Measurements from ENCODE around the gene NKPD1.

NKPD1 gene

DNA sequence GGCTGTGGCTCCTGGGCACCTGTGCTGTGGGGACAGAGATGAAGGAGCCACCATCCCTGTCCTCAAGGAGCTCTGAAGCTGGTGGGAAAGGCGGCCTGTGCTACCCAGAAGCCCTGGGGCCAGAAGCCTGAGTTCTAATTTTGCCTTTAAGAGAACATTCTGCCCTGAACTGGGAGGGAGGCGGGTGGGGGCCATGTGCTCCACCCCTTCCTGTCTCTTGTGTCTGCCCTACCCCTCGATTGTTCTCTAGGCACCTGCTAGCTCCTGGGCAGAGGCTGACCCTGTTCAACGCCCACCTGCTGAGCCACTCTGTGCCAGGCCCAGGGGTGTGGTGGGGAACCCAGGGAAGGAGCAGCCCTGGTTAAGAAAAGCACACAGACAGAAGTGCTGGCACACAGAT, 11.4 kb upstream of the NKPD1 start:
- DNase-seq, result no peak

DNA sequence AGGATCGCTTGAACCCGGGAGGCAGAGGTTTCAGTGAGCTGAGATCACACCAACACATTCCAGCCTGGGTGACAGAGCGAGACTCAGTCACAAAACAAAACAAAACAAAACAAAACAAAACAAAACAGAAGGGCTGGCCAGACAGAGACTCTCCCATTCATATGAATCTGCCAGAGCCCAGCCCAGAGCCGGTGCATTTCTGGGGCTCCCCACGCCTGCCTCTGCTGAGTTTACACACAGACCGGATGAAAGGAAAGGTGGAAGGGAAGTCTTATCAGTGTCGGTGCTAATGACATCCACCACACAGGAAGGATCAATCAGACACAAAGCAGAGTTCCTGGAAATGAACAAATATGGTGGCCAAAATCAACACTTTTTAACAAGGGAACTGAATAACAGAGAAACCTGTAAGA, 10.4 kb upstream of the NKPD1 start:
- no peak for DNase-seq

- DNase-seq, result no peak
These were observed 9.6 kb upstream of the NKPD1 start for GRCh38 chr19:45170146-45171106.

DNA sequence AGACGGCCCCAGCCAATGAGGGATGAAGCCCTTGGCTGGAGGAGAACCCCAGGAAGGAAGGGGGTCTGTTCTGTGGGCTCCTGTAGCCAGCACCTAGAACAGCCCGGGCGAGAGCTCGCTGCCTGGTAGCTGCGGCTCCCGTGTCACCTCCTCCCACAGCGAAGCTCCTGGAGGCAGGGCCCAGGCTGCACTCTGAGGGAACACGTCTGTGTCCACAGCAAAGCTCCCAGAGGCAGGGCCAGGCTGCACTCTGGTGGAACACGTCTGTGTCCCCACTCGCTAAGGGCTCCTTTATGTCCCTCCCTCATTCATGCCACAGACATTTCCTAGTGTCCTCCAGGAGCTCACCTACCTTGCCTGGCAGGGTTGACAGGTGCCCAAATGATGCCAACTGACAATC, 8.8 kb upstream of the NKPD1 start:
- DNase-seq, result no peak

DNA sequence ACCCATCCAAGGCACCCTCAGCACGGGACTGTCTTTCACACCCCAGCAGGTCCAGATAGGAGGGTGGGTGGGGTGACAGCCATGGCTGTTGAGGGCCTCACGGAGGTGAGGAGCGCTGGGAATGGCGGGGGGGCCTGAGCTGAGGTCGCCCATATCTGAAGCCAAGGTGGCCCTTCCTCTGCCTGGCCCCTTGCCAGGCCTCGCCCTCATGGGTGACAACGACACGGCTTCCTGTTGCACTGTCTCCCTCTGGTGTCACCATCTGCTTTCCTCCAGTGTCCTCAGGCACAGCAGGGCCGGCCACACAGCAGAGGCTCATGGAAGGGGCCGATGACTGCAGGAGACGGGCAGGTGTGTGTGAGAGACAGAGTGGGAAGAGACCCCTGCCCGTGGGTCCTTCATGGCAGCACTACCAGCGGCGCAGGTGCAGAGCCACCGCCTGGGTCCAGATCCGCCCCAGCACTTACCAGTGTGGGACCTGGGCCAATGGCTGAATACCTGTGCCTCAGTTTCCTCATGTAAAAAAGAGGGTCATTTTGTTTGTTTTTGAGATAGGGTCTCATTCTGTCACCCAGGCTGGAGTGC, 8.1 kb upstream of the NKPD1 start:
- no peak for DNase-seq

DNA sequence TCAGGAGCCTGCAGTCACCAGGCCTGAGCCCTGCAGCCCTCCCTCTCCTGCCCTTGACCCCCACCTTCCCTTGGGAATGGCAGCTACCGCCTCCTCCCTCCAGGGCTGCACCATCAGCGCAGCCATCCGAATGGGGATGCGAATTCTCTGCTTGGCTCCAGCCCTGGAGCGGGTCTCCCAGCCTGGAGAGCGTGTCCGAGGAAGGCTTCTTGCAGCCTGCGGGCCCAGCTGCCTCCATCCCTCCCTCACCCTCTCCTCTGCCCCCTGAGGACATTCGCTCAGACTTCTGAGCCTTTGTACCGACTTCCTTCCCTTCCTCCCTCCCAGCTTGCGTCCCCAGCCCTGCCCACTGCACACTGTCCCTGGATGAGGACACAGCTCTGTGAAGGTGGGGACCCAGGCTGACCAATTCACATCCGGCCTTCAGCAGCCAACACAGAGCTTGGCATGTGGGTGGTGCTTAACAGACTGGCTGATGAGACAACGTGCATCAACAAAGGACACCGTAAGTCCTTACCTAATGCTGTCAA, 6.0 kb upstream of the NKPD1 start:
- no peak for DNase-seq

- peak; percentile 11 for DNase-seq
These were observed 4.0 kb upstream of the NKPD1 start for GRCh38 chr19:45164577-45165335.

DNA sequence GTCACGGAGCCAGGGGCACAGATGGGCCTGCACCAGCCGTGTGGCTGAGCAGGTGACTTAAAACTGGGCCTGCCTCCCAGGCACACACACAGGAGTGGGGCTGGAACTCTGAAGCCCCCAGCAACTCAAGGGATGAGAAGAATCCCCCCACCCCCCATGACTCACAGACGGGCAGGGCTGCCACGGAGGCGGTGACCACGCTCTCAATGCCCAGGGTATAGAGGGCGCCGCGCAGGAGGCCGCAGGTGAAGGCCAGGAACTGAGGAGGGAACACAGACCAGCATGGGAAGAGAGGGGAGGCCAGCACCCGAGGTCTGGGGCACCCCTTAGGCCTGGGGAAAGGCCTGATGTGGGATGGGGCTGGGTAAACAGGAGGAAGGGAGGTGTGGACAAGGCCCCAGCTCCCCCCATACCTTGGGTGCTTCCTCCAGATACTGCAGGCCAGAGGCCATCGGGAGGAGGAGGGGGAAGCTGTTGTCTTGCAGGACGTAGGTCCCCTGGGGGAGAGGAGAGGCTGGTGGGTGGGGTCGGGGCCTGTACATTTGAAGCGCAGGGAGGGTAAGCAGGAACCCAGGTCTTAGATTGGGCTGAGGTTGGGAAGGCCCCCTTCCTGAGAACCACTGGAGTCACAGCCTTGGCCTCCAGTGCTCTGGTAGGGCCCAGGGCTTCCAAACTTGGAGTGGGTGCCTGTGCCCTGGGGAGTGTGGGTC, 3.1 kb upstream of the NKPD1 start:
- no peak for DNase-seq

DNA sequence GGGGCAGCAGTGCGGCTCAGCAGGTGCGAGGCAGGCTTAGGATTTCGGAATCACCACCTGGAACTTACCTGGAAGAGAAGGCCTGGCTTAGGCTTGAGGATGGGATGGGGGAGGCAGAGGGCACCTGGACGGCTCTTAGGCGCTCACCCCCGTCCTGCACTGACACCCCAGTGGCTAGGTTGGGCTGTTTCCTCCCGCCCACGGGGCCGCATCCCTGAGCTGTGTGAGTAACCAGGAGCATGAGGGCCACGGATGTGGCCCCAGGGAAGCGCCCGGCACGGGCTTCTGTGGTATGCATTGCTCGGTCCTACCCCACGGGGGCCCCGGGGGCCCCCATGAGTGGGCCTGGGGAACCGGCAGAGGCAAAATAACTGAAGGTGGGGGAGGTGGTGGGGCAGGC, 2.4 kb upstream of the NKPD1 start:
- no peak for DNase-seq

DNA sequence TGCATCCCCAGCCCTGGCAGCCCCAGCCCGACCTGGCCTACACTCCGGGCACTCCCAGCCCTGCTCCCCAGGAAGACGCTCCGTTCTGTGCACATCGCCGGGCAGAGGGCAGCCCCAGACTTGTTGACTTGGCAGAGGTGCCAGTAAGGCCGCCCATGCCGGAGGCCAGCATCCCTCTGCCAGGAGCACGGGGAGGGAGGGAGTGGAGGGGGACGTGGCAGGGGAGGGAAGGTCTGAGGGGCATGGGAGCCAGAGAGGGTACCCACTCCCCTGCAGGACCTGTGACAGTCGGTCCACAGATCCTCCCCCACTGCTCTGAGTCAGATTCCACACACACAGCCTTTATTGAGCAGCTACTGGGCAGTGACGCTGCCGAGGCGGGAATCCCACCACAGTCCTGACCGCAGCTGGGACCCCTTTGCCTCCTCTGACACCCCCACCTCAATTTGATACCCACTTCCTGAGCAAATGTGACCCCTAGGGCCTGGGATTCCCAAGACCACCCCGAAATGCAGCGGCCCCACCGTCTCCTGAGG, 1.9 kb upstream of the NKPD1 start:
- DNase-seq, result peak; percentile 45

GRCh38 chr19:45161738-45162607, 1.2 kb upstream of the NKPD1 start:
- DNase-seq, result no peak

DNA sequence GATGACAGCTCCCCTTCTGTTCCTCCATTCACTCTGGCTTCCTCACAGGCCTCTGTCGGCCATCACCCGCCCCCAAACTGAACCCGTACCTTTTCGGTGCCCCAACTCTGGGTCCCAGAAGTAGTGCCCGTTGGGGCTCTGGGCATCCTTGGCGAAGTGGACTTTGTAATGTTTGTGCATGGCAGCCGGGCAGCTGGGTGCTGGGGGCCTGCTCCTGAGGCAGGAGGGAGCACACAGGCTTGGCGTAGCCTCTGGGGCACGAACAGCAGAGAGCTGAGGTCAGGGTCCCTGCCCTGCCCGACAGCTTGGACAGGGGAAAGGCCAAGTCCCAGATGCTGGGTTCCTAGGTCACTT, 834 bp downstream of the NKPD1 start:
- no peak for DNase-seq

- no peak for DNase-seq
These were observed 1.4 kb downstream of the NKPD1 start for GRCh38 chr19:45159210-45159970.

- DNase-seq, result no peak
These were observed 2.1 kb downstream of the NKPD1 start for GRCh38 chr19:45158503-45159209.

DNA sequence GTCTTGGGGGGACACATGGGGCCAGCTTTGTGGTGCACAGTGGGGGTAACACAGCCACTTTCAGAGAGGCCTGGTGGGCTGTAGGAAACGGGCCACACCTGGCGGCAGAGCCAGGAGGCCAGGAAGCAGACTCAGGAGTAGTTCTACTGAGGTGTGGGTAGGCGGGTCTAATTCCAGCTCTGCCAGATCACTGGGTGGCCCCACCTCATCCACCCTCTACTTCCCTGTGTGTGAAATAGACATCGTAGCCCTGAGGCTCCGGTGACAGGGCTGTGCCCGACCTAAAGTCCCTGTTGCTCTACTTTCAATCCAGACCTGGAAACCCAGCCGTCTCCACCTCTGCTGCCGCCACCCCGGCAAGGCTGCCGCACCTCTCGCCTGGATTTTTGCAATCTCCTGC, 4.0 kb downstream of the NKPD1 start:
- no peak for DNase-seq

DNA sequence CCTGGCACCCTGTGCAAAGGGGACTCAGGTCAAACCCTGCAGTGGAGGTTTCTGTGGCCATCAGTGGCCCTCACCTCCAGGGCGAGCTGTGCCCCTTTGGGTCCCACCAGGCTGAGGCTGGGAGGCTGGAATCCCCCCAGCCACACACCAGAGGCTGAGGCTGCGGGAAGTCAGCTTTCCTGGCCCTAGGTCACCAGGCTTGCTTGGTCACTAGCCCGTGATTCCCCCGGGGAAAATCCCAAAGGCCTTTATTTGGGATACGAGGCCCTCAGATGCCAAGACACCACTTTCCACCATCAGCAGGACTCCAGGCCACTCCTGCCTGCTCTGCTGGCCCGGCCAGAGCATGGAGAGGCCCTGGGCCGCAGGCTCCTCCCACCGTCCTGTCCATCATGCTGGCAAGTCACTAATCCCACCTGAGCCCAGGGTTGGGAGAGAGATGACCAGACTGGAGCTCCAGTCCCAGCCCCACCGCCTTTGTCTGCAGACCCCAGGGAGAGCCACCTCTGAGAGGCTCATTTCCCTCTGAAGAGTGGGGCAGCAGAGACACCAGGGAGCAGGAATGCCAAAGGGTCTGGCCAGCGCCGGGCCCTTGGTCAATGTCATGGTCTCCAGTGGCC, 4.7 kb downstream of the NKPD1 start:
- DNase-seq, result no peak

DNA sequence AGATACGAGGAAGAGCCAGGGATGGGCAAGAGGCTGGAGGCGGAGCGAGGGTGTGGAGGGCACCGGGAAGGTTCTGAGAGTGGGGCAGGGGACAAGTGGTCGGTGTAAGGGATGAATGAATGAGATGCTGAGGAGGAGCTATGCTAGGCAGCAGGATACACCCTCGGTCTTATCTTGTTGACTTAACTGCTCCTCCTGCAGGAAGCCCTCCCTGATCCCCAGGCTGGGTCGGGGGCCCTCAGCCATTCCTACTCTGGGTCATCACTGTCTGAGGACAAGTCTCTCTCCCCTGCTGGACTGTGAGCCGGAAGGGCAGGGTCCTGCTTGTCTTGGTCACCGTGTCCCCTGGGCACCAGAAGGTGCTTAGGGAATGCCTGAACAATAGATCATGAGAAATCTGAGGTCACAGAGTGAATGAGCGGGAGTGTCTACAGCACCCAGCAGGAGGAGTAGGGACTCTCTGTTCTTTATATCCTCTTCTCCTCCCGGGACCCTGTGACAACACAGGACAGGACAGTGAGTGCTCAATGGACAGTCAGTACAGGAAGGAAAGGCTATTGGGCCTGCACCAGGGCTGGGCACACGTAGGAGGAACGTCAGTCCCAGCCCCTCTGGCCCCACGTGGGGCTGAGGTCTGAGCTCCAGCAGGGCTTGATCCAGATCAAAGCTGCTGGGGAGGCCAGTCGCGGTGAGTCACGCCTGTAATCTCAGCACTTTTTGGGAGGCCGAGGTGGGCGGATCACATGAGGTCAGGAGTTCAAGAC, 6.5 kb downstream of the NKPD1 start:
- DNase-seq, result no peak

- DNase-seq, result peak; percentile 39
These were observed 7.3 kb downstream of the NKPD1 start for GRCh38 chr19:45153339-45154063.
